ENCODE data around the gene HNRNPH2. TPM values are rescaled to one million over a fixed set of nuclear protein-coding genes. Genes with fewer than 3 reads are reported as not detected.

HNRNPH2 gene
- total and polyA plus RNA-seq, 9 of the 15 experiments (the other 6 are each of a cell fraction or from before 2014, with no cell fraction given): 40.0 to 130 (median 60.3) TPM

- TF ChIP-seq, protein P1, sequence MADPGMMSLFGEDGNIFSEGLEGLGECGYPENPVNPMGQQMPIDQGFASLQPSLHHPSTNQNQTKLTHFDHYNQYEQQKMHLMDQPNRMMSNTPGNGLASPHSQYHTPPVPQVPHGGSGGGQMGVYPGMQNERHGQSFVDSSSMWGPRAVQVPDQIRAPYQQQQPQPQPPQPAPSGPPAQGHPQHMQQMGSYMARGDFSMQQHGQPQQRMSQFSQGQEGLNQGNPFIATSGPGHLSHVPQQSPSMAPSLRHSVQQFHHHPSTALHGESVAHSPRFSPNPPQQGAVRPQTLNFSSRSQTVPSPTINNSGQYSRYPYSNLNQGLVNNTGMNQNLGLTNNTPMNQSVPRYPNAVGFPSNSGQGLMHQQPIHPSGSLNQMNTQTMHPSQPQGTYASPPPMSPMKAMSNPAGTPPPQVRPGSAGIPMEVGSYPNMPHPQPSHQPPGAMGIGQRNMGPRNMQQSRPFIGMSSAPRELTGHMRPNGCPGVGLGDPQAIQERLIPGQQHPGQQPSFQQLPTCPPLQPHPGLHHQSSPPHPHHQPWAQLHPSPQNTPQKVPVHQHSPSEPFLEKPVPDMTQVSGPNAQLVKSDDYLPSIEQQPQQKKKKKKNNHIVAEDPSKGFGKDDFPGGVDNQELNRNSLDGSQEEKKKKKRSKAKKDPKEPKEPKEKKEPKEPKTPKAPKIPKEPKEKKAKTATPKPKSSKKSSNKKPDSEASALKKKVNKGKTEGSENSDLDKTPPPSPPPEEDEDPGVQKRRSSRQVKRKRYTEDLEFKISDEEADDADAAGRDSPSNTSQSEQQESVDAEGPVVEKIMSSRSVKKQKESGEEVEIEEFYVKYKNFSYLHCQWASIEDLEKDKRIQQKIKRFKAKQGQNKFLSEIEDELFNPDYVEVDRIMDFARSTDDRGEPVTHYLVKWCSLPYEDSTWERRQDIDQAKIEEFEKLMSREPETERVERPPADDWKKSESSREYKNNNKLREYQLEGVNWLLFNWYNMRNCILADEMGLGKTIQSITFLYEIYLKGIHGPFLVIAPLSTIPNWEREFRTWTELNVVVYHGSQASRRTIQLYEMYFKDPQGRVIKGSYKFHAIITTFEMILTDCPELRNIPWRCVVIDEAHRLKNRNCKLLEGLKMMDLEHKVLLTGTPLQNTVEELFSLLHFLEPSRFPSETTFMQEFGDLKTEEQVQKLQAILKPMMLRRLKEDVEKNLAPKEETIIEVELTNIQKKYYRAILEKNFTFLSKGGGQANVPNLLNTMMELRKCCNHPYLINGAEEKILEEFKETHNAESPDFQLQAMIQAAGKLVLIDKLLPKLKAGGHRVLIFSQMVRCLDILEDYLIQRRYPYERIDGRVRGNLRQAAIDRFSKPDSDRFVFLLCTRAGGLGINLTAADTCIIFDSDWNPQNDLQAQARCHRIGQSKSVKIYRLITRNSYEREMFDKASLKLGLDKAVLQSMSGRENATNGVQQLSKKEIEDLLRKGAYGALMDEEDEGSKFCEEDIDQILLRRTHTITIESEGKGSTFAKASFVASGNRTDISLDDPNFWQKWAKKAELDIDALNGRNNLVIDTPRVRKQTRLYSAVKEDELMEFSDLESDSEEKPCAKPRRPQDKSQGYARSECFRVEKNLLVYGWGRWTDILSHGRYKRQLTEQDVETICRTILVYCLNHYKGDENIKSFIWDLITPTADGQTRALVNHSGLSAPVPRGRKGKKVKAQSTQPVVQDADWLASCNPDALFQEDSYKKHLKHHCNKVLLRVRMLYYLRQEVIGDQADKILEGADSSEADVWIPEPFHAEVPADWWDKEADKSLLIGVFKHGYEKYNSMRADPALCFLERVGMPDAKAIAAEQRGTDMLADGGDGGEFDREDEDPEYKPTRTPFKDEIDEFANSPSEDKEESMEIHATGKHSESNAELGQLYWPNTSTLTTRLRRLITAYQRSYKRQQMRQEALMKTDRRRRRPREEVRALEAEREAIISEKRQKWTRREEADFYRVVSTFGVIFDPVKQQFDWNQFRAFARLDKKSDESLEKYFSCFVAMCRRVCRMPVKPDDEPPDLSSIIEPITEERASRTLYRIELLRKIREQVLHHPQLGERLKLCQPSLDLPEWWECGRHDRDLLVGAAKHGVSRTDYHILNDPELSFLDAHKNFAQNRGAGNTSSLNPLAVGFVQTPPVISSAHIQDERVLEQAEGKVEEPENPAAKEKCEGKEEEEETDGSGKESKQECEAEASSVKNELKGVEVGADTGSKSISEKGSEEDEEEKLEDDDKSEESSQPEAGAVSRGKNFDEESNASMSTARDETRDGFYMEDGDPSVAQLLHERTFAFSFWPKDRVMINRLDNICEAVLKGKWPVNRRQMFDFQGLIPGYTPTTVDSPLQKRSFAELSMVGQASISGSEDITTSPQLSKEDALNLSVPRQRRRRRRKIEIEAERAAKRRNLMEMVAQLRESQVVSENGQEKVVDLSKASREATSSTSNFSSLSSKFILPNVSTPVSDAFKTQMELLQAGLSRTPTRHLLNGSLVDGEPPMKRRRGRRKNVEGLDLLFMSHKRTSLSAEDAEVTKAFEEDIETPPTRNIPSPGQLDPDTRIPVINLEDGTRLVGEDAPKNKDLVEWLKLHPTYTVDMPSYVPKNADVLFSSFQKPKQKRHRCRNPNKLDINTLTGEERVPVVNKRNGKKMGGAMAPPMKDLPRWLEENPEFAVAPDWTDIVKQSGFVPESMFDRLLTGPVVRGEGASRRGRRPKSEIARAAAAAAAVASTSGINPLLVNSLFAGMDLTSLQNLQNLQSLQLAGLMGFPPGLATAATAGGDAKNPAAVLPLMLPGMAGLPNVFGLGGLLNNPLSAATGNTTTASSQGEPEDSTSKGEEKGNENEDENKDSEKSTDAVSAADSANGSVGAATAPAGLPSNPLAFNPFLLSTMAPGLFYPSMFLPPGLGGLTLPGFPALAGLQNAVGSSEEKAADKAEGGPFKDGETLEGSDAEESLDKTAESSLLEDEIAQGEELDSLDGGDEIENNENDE (IDR thresholded peaks at IDR 0.05; ENCODE audit: low read depth, low read length): no peak
- TF ChIP-seq PTBP1 (IDR thresholded peaks at IDR 0.05; ENCODE audit: low read depth, low read length) (0 out of 2 replicates have a peak, but pooled peaks have one; percentile 58), ZNF717 (CRISPR knock-in tag; IDR thresholded peaks at IDR 0.05) (no peak), ZNF707 (CRISPR knock-in tag; conservative IDR thresholded peaks at IDR 0.05) (no peak), ZNF668 (CRISPR knock-in tag; IDR thresholded peaks at IDR 0.05) (no peak), RBM14 (IDR thresholded peaks at IDR 0.05; ENCODE audit: borderline replicate concordance, insufficient read depth, low read depth, low read length) (no peak), ZNF583 (CRISPR knock-in tag; IDR thresholded peaks at IDR 0.05) (no peak), WHSC1 (IDR thresholded peaks at IDR 0.05; ENCODE audit: low read length) (no peak)
- TF ChIP-seq, protein P2, sequence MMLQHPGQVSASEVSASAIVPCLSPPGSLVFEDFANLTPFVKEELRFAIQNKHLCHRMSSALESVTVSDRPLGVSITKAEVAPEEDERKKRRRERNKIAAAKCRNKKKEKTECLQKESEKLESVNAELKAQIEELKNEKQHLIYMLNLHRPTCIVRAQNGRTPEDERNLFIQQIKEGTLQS (IDR thresholded peaks at IDR 0.05): peak; percentile 66
- TF ChIP-seq, protein P2 (CRISPR knock-in tag; conservative IDR thresholded peaks at IDR 0.05): no peak
- TF ChIP-seq, protein P3, sequence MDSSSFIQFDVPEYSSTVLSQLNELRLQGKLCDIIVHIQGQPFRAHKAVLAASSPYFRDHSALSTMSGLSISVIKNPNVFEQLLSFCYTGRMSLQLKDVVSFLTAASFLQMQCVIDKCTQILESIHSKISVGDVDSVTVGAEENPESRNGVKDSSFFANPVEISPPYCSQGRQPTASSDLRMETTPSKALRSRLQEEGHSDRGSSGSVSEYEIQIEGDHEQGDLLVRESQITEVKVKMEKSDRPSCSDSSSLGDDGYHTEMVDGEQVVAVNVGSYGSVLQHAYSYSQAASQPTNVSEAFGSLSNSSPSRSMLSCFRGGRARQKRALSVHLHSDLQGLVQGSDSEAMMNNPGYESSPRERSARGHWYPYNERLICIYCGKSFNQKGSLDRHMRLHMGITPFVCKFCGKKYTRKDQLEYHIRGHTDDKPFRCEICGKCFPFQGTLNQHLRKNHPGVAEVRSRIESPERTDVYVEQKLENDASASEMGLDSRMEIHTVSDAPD (CRISPR knock-in tag; IDR thresholded peaks at IDR 0.05): no peak
Measured at GRCh38 chrX:101390664-101391525, 17.1 kb upstream of the HNRNPH2 start, which contains the start of gene RPL36A (continued).

Data from K562 (cell line).